OCI-M2 (cell line): Measurements from ENCODE around the gene ZNF385C.
"Not testable (repeated sequence)": the region's sequence is repeated elsewhere in the genome, so short reads cannot be mapped to it uniquely, and the experiment has no call there.

Experiments used
- DNase-seq: peaks from one replicate; lab custom pipeline; 2025; ENCODE audit not compliant: unreplicated experiment; lab: John Stamatoyannopoulos, UW

ZNF385C gene, protein sequence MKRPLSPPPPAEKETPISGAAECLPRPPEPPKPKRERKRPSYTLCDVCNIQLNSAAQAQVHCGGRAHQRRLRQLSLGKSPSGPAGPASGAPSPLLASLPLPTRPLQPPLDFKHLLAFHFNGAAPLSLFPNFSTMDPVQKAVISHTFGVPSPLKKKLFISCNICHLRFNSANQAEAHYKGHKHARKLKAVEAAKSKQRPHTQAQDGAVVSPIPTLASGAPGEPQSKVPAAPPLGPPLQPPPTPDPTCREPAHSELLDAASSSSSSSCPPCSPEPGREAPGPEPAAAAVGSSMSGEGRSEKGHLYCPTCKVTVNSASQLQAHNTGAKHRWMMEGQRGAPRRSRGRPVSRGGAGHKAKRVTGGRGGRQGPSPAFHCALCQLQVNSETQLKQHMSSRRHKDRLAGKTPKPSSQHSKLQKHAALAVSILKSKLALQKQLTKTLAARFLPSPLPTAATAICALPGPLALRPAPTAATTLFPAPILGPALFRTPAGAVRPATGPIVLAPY

DNA sequence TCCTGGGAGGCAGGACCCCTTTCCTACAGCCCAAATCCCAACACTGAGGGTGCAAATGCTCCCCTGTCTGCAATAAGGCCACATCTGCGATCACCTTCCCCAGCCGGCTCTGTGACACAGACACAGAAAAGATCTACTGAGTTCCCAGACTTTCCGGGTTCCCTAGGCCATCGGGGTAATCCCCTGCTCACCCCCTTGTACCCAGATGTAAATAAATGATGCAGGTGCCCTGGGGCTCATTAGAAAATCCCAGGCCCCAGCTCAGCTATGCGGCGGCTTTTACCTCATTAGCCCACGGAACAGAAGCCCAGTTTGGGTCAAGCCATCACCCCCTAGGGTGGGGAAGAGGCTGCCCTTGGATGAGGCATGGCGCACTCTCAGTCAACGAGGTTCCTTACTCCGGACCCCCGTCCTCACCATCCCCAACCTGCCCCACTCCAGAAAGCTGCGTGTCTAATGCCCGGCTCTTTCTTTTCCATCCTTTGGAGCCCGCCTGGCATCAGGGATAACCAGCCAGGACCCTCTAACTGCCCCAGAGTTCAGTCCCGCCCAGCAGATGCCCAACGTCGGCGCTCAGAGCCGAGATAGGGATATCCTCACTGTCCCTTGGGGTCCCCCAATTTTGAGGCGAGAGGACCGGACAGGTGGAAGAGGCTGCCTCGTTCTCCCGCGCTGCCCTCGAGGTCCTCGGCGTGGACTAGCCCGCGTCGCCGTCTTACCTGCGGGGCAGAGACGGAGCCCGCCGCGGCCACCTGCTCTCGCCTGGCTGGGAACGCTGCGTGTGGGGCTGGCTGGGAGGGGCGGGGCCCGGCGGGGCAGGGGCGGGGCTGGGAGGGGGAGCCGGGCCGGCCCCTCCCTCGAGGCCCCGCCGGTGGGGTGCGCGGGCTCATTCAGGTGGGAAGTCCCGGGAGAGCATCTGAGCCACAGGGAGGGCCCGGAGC lies at the start of gene ZNF385C:
ZNF385C (minus strand) TSS at position 783 of the 941 bp plus-strand sequence. CDS start 35,417 bp downstream, outside the sequence.
- DNase-seq, result no peak

DNA sequence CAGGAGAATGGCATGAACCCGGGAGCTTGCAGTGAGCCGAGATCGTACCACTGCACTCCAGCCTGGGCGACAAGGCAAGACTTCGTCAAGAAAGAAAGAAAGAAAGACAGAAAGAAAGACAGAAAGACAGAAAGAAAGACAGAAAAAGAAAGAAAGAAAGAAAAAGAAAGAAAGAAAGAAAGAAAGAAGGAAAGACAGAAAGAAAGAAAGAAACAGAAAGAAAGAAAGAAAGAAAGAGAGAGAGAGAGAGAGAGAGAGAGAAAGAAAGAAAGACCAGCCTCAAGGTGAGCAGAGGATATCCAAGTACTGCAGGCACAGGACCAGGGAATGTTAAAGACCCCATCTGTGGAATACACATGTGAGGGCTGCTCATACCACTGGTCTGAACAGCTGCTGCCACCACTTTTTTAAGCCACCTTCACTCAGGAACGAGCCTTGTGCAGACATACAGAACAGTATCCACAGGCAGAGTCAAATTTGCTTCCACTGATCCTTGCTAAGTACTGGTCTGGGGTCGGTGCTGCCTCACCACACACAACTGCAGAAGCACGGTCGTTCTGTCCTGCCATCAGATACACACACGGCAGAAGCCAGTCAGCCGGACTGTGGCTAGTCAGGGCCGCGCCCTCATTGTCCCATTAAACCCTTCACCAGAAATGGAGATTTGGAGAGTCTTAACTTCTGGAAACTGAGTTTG lies 48.8 kb upstream of the ZNF385C start:
- DNase-seq, result no peak

DNA sequence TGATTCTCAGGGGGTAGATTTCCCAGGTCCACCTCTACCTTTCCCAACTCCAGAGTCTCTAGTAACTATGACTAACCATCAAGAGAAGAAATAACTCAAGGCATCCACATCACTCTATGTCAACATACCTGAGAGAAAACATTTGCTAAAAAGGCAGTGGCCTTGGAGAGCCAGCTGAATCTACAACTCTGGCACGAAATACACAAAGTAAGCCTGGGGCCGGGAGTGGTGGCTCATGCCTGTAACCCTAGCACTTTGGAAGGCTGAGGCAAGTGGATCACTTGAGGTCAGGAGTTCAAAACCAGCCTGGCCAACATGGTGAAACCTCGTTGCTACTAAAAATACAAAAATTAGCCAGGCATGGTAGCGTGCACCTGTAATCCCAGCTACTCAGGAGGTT lies 44.9 kb upstream of the ZNF385C start:
- not testable (repeated sequence) for DNase-seq

DNA sequence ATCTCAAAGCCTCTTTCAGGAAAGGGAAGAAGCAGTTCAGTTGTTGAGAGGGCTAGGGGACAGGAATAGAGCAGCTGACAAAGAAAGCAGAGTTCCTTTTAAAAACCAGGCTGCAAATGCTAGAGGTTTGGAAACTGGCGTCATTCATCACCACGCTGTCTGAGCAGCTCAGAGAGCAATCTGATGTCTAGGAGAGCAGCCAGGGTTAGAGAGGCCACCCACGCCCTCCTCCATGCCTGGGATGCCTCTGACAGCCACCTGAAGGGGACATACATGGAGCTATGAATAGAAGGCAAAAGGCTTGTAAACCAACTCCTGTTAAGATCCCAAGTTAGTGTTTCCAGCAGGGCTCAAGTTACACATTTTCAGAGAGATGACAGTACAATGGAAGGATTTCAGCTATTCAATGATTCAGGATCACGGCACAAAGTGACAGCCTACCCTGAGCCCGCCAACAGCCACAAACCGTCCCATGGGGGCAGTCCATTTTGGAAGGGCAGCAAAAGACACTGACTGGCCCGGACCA lies 44.2 kb upstream of the ZNF385C start:
- DNase-seq, result no peak

DNA sequence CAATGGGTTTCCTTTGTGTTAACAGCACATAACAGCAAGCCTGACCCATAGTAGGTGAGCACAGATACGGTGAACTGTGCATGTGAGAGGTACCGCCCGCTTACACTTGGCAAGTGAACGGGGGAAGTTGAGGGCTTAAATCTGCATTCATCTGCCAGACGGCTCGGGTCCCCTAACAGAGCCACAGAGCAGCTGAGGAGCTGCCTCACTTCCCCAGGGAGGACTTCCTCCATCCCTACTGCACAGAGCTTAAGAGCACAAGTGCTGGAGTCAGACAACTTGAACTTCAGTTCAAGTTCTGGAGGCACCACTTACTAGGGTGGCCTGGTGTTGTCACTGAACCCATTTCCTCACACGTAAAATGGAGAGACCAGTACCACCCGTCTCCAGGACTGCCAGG lies 43.1 kb upstream of the ZNF385C start:
- DNase-seq, result no peak

DNA sequence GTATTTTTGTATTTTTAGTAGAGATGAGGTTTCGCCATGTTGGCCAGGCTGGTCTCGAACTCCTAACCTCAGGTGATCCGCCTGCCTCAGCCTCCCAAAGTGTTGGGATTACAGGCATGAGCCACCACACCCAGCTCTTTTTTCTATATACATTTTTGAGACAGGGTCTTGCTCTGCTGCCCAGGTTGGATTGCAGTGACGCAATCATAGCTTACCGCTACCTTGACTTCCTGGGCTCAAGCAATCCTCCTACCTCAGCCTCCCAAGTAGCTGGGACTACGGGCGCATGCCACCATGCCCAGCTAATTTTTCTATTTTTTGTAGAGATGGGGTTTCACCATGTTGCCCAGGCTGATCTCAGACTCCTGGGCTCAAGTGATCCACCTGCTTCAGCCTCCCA lies 42.4 kb upstream of the ZNF385C start:
- DNase-seq, result not testable (repeated sequence)

DNA sequence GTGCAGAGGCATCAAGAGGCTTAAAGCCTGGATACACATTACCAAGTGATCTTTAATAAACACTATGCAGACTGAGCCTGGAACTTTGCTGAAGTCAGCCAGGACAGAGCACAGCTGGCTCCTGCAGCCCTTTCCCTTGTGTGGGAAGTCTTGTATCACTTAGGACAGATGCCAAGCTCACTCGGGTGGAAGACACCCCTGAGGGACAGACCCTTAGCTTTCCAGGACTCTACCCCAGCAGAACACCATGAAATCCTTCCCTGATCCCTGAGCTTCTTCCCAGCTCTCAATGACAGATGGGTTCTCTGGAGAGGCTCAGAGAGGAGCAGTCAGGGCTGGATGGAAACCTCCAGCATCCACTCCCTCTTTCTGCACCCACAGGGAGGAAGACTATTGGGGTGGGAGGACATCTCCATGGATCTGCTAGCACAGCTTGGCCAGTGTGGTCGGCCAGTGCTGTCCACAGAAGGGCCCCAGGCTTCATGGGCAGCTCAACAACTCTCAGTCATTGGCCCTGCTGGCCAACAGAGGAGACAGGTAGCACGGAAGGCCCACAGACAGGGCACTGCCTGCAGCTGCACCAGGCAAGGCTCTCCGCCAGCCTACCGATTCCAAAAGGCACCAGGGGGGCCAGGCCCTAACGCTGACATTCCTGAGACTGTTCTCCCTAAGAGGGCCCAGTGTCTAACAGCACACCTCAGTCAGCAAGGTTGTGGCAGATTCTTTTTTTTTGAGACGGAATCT lies 40.6 kb upstream of the ZNF385C start:
- DNase-seq, result no peak

DNA sequence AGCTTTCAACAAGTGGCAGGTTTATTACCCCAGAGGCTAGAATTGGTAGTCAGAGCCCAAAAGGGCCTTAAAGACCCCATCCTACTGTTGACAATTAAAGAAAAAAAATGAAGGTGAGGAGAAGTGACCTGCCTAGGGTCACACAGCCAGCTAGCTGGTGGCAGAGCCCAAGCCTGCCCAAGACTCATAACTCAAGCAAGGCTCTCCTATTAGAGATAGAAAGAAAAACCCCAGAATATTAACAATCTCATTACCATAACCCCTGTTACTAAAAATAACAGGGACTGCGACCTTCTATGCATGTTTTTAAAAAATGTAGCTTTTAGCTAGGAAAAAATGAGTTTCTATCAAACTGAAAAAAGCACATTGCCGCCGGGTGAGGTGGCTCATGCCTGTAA lies 38.4 kb upstream of the ZNF385C start:
- no peak for DNase-seq

DNA sequence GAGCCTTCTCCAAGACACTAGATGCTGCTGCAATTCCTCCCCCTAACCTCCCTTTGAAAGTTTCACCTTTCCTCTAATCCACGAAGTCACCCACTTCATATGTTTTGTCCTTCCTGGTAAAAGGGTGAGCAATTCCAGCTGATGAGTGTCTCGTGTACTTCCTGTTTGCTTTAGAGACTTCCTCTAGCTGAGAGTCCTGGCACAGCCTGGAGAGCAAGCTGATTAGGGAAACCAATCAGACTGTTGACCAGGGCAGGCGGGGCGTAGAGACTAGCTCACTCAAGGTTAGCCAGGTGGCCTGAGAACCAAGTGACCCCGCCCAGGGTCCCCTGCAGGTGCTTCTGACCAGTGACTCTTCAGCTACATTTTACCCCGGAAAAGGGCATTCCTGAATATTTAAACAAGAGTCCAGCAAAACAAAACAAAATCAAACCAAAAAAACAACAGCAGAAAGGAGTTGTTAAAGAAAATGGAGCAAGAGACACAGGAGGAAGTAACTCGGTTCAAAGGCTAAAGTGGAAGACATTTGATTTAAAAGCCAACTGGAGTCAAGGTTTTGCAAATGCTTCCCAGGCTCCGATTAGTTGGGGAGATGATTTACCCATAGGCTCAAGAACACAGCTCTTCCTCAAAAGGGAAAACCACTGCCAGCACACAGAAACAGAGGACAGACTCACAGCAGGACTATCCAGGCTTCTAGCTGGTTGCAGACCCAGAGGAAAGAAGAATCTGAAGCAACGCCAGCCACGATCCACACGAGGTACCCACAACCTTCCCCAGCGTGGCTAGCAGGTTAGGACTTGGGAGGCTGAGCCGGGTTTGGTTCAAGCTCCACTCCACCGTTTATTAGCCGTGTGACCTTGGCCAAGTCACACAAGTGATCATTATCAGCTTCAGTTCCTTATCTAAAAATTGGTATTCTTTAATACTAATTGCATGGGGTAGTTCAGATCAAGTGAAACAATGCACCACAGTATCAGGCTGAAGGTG lies 37.7 kb upstream of the ZNF385C start:
- no peak for DNase-seq

DNA sequence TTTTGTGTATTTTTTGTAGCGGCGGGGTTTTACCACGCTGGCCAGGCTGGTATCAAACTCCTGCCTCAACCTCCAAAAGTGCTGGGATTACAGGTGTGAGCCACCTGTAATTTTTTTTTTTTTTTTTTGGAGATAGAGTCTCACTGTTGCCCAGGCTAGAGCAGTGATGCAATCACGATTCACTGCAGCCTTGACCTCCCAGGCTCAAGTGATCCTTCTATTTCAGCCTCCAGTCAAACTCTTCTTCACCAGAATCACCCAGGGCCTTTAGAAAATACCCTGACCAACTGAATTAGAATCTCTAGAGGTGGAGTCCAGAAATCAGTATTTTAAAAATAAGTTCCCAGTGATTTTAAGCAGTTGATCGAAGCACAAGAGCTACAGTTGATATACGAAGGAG lies 36.9 kb upstream of the ZNF385C start:
- DNase-seq, result no peak

DNA sequence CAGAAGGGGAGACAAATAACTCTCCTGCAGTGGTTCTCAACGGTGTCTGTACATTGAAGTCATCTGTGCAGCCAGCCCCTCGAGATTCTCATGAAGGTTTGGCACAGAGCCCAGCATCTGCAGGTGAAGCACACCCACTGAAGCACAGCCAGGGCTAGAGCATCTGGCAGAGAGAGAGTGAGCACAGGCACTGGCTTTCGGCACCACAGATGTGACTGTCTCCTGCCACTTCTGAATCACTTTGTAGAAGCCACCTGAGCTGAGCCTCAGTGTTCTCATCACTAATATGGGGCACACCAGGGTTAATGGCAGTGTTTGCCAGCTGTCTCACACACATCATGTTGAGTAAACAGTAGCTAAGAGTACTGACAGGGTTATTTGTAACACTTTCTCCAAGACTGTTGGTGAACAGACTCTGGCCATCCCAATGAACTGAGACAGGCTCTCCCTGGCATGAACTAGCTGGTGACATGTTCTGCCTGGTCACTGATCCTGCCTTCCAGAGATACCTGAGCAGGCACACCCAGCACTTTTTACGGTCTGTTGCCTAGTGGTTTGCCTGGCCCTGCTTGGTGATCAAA lies 35.3 kb upstream of the ZNF385C start:
- no peak for DNase-seq

DNA sequence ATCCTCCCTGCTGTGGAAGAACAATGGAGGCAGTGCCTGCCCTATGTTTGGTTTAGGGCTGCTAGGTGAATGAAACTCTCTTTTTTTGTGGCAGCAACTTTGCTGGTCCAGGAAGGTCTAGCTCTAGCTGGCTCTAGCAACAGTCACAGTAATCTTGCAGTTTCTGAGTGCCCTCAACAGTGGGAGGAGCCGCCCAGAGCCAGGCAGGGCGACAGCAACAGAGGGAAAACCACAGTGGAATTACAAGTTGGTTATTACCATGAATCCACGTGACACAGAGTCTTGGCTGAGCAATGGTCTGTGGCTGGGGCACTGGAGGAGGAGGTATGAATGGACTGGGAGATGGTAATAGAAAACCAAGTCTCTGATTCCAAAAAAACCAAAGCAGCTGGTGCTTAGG lies 34.7 kb upstream of the ZNF385C start:
- DNase-seq, result no peak

DNA sequence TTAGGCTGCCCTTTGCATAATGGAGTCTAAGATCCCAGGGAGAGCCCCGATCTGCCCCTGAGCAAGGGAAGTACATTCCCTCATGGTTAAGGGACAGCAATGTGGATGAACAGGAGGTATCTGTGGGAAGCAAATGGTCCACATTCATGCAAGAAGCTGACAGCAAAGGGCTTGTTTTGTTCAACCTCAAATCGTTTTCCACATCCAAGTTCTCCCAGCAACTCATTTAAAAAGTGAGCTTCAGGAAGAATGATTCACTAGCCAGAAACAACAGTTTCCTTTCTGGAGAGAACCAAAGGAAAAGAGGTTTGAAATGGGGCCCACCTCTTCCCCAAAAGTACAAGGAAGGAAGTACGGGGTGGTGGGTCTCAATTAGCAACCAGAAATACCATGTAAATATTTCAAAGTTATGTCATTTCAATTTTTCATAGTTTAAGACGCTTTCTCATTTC lies 33.7 kb upstream of the ZNF385C start:
- no peak for DNase-seq

DNA sequence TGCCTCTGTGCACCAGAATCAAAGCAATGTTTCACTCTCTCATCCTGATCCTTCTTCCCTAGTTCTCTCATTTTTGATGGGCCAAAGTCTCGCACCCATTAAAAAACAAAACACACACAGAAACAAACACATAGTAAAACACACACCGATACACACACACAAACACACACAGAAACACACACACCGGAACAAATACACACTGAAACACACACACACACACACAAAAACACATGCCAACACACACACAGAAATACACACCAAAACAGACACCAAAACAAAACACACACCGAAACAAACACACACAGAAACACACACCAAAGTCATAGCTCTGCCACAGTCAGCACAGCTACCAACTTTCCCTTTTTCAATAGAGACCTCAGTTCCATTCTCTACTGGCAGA lies 33.0 kb upstream of the ZNF385C start:
- no peak for DNase-seq

DNA sequence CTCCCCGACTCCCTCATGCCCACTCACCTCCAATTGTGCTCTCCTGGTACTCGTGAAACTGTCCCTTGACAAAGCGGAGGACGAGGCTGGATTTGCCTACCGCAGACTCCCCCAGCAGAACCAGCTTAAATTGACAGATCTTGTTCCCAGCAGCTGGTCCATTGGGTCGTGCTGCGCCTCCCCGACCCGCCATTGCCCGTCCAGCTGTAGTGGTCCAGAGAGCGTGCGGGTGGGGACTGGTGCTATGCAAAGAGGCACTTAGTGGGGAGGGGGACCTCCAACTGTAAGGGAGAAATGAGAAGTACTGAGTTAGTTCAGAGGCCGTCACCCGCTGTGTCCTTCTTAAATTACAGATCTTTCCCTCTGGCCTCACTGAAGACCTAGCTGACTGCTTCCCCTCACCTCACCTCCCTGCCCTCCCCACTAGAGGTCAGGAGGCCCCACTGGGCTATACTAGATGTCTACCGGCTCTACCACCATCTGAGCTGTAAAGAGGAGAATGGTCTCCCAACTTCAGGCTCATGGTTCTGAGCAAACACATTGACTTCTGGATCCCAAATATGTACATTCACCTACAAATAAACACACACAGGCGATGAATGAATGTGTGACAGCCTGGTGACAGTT lies 32.1 kb upstream of the ZNF385C start:
- DNase-seq, result no peak

DNA sequence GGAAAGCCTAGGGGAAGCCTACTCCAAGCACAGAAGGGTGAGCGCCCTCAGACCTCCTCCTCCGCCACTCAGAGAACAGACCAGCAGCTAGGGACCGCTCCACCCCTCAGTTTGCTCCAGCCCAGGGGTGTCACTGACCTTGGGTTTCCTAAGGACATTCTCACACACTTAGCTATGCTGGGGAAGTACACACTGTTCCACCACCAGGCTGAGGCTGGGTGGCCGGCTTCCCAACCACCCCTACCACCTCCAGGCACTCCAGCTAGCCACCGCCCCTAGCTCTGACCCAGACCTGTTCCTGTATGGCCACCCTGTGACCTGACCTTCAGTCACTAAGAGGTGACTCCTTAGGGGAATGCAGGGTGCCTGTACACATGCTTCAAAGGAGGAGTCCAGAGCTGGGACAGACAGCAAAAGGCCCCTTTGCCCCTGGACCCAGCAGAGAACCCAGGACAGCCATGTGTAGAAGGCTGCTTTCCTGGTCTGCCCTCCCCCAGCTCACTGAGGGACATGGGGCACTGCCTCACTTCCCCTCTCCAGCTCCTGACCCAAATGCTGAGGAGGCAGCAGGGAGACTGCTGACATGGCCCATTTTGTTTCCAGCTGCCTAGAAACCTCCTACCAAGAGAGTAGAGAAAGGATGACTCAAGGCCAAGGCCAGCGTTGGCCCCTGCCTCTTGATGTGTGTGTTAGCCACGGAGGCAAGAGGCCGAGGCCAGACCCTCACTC lies 31.0 kb upstream of the ZNF385C start:
- DNase-seq, result no peak

DNA sequence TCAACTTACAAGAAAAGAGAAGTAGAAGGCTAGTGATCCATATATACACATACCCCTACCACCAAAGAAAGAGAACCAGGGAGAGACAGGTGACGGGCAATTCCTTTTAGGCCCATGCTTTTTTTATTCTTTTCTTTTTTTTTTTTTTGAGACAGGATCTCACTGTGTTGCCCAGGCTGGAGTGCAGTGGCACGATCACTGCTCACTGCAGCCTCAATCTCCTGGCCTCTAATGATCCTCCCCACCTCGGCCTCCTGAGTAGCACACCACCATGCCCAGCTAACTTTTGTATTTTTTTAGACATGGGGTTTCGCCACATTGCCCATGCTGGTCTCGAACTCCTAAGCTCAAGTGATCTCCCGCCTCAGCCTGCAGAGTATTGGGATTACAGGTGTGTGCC lies 29.1 kb upstream of the ZNF385C start:
- no peak for DNase-seq

DNA sequence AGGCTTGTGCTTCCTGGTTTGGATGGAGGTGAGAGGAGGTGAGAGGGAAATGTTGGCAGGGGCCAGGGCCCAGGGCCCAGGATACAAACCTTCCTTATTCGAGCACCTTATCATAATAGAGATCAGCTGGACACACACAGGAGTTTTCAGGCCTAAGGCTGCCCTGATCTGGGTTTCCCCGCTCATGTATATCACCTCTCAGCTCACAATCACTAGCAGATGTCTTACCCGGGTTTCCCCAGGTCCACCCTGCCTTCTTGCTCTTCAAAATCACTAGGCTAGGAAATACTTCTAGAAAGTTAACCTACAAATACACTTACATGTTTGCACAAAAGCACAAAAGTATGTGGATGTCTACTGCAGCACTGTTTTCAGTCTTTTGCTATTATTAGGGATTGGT lies 28.6 kb upstream of the ZNF385C start:
- no peak for DNase-seq
